Measurements from ENCODE around the gene RAMACL. TPM values are rescaled to one million over a fixed set of nuclear protein-coding genes. Genes with fewer than 3 reads are reported as not detected.

RAMACL gene
- total and polyA plus RNA-seq, 2 of the 13 experiments (the other 11 are each of a cell fraction or from before 2014, with no cell fraction given) = 0.09 to 0.29 TPM

DNA sequence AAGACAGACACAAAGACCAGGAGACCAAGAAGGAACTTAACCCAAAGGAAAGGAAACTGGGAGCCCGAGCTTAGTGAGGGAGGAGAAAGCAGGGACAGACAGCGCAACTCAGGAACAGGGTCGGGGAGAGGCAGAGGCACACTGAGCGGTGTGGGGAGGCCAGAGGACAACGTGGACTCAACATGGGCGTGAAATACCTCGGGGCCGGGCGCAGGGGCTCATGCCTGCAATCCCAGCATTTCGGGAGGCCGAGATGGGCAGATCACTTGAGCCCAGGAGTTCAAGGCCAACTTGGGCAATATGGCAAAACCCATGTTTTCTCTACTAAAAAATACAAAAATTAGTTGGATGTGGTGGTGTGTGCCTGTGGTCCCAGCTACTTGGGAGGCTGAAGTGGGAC, 46.3 kb upstream of the RAMACL start (continued):
- no peak for TF ChIP-seq ZNF687 (CRISPR knock-in tag; IDR thresholded peaks at IDR 0.05)
- TF ChIP-seq TARDBP (CRISPR knock-in tag; IDR thresholded peaks at IDR 0.05) = no peak
- no peak for TF ChIP-seq ETV5 (CRISPR knock-in tag; IDR thresholded peaks at IDR 0.05; ENCODE audit: borderline replicate concordance)
- TF ChIP-seq MAFG (CRISPR knock-in tag; IDR thresholded peaks at IDR 0.05) = no peak
- TF ChIP-seq ZSCAN22 (CRISPR knock-in tag; IDR thresholded peaks at IDR 0.05) = no peak
- TF ChIP-seq ZNF839 (CRISPR knock-in tag; IDR thresholded peaks at IDR 0.05; ENCODE audit: borderline replicate concordance) = no peak
- TF ChIP-seq JUND (CRISPR knock-in tag; IDR thresholded peaks at IDR 0.05) = no peak
- no peak for TF ChIP-seq KDM6A (CRISPR knock-in tag; IDR thresholded peaks at IDR 0.05; ENCODE audit: low read depth)

GRCh38 chr6:166630462-166630861, 44.0 kb upstream of the RAMACL start:
- Histone ChIP-seq H3K9me3 (ENCODE audit: low read length) (no peaks in the 10 kb centered on the region), H3K27ac (ENCODE audit: extremely low read length, insufficient read depth, low read length) (no peak overlapping the region), H3K4me1 (ENCODE audit: insufficient read depth, low read length) (peaks cover 12% of the 10 kb centered on the region), H3K4me3 (replicated peaks in 1 of 3; ENCODE audit: insufficient read depth in 1 of 3, low read depth in 2 of 3, low read length in 3 of 3) (no peak overlapping the region), H3K4me2 (ENCODE audit: low read depth, low read length) (no peak overlapping the region), H3K27me3 (ENCODE audit: control insufficient read depth in 1 of 2, insufficient read depth in 2 of 2, low read length in 2 of 2) (peaks cover 16 to 86% of the 10 kb centered on the region in 2 experiments), H3K79me2 (ENCODE audit: insufficient read depth, low read length) (no peaks in the 10 kb centered on the region), H3K9ac (ENCODE audit: insufficient read depth, low read depth, low read length) (no peak overlapping the region), H4K20me1 (ENCODE audit: insufficient read depth, low read length) (no peaks in the 10 kb centered on the region; the same call in 1 of the 2 replicates), H3K36me3 (replicated peaks in 1 of 2; ENCODE audit: control insufficient read depth in 1 of 2, insufficient read depth in 2 of 2, low read length in 2 of 2) (no peaks in the 10 kb centered on the region), H2AFZ (ENCODE audit: low read length) (no peak overlapping the region)
- POLR2A ChIA-PET = no interaction called here
- BruUV-seq (replicated peaks) = no TSS peak
- DNase-seq (ENCODE audit: low spot score) (no peak), FAIRE-seq (no peak), ATAC-seq (no peak)
- in situ Hi-C loops (cut with HindIII; ENCODE audit: extremely low pct_ligation_motif_present, low pct_unique_long_range_greater_than_20kb) (no loop called here), intact Hi-C loops (cut with micrococcal nuclease; ENCODE audit: unreplicated experiment) (no loop called here)
- CTCF ChIA-PET (ENCODE audit: low intra/inter-chr PET ratio, low total read pairs) = no interaction called here
- 48% methylated on average over 6 of the region's 6 CpGs for WGBS (ENCODE audit: low lambda C conversion rate)
- TF ChIP-seq FOXM1 (CRISPR knock-in tag; IDR thresholded peaks at IDR 0.05) (no peak), AHR (CRISPR knock-in tag; IDR thresholded peaks at IDR 0.05) (no peak), ZNF878 (CRISPR knock-in tag; IDR thresholded peaks at IDR 0.05) (no peak), ZNF552 (CRISPR knock-in tag; IDR thresholded peaks at IDR 0.05; ENCODE audit: borderline replicate concordance) (no peak), NAIF1 (CRISPR knock-in tag; IDR thresholded peaks at IDR 0.05; ENCODE audit: borderline replicate concordance) (no peak), ZNF747 (CRISPR knock-in tag; IDR thresholded peaks at IDR 0.05; ENCODE audit: borderline replicate concordance) (no peak), MED8 (CRISPR knock-in tag; IDR thresholded peaks at IDR 0.05; ENCODE audit: insufficient replicate concordance) (no peak), ISL2 (CRISPR knock-in tag; IDR thresholded peaks at IDR 0.05) (no peak), DRAP1 (CRISPR knock-in tag; IDR thresholded peaks at IDR 0.05) (no peak)
- TF ChIP-seq, protein P1, sequence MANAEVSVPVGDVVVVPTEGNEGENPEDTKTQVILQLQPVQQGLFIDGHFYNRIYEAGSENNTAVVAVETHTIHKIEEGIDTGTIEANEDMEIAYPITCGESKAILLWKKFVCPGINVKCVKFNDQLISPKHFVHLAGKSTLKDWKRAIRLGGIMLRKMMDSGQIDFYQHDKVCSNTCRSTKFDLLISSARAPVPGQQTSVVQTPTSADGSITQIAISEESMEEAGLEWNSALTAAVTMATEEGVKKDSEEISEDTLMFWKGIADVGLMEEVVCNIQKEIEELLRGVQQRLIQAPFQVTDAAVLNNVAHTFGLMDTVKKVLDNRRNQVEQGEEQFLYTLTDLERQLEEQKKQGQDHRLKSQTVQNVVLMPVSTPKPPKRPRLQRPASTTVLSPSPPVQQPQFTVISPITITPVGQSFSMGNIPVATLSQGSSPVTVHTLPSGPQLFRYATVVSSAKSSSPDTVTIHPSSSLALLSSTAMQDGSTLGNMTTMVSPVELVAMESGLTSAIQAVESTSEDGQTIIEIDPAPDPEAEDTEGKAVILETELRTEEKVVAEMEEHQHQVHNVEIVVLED (CRISPR knock-in tag; IDR thresholded peaks at IDR 0.05; ENCODE audit: borderline replicate concordance) = no peak
- TF ChIP-seq, protein P2, sequence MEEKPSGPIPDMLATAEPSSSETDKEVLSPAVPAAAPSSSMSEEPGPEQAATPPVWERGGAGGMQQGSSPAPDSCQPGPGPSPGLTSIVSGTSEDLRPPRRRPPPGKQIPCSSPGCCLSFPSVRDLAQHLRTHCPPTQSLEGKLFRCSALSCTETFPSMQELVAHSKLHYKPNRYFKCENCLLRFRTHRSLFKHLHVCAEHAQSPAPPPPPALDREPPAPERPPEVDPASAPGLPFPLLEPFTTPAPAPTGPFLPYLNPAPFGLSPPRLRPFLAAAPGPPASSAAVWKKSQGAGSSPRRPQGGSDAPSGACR (CRISPR knock-in tag; IDR thresholded peaks at IDR 0.05) = no peak

All from HepG2 (cell line).